H9 (cell line): Measurements from ENCODE around the gene PTPN23. TPM values are rescaled to one million over a fixed set of nuclear protein-coding genes. Genes with fewer than 3 reads are reported as not detected.

Experiments used
- DNase-seq: peaks from one replicate; pipeline ENCODE4 v3.0.0-alpha.2; 2017
- H2AFZ ChIP-seq: one replicate; pipeline ENCODE4 v1.6.1; 2013; ENCODE audit warnings: mild to moderate bottlenecking, low read length, control low read depth, moderate library complexity
- H2AK5ac ChIP-seq: 2 replicates; pipeline ENCODE4 v1.6.1; 2013; ENCODE audit warnings: low read length, control low read depth, mixed read lengths; ENCODE audit not compliant: insufficient read length
- H2BK120ac ChIP-seq: one replicate; pipeline ENCODE4 v1.6.1; 2013; ENCODE audit warnings: low read depth, mild to moderate bottlenecking, low read length, control low read depth, inconsistent platforms; ENCODE audit not compliant: poor library complexity, severe bottlenecking
- H2BK12ac ChIP-seq: 2 replicates; pipeline ENCODE4 v1.6.1; 2013; ENCODE audit warnings: low read length, control low read depth, mixed read lengths, low read depth; ENCODE audit not compliant: insufficient read length
- H2BK15ac ChIP-seq: 2 replicates; pipeline ENCODE4 v1.6.1; 2013; ENCODE audit warnings: low read depth, low read length, control low read depth
- H2BK20ac ChIP-seq: one replicate; pipeline ENCODE4 v1.6.1; 2013; ENCODE audit warnings: low read depth, mild to moderate bottlenecking, low read length, control low read depth, inconsistent platforms; ENCODE audit not compliant: poor library complexity, severe bottlenecking
- H2BK5ac ChIP-seq: 2 replicates; pipeline ENCODE4 v1.6.1; 2013; ENCODE audit warnings: low read length, control low read depth, mixed read lengths; ENCODE audit not compliant: insufficient read length
- H3K14ac ChIP-seq: 2 replicates; pipeline ENCODE4 v1.6.1; 2013; ENCODE audit warnings: low read length, control low read depth; ENCODE audit not compliant: insufficient read depth
- H3K18ac ChIP-seq: 2 replicates; pipeline ENCODE4 v1.6.1; 2013; ENCODE audit warnings: low read depth, mild to moderate bottlenecking, mixed read lengths, low read length, control low read depth; ENCODE audit not compliant: insufficient read length
- H3K23ac ChIP-seq: 2 replicates; pipeline ENCODE4 v1.6.1; 2013; ENCODE audit warnings: low read length, control low read depth, mixed read lengths, low read depth; ENCODE audit not compliant: insufficient read length
- H3K23me2 ChIP-seq: 2 replicates; pipeline ENCODE4 v1.6.1; 2013; ENCODE audit warnings: low read depth, mild to moderate bottlenecking, mixed read lengths, low read length, control low read depth; ENCODE audit not compliant: insufficient read length, poor library complexity, severe bottlenecking
- H3K27ac ChIP-seq: 2 replicates; pipeline ENCODE4 v1.5.1; 2013; ENCODE audit warnings: low read length, control low read depth, mixed read lengths, low read depth; ENCODE audit not compliant: insufficient read length
- H3K27me3 ChIP-seq: 2 replicates; pipeline ENCODE4 v1.6.1; 2013; ENCODE audit warnings: low read length, control low read depth, inconsistent platforms; ENCODE audit not compliant: insufficient read depth
- H3K4ac ChIP-seq: 2 replicates; pipeline ENCODE4 v1.6.1; 2013; ENCODE audit warnings: low read depth, mild to moderate bottlenecking, control low read depth, inconsistent platforms, low read length, moderate library complexity
- H3K4me1 ChIP-seq: 2 replicates; pipeline ENCODE4 v1.6.1; 2013; ENCODE audit warnings: low read length, control low read depth, inconsistent platforms; ENCODE audit not compliant: insufficient read depth
- H3K4me2 ChIP-seq: 2 replicates; pipeline ENCODE4 v1.6.1; 2013; ENCODE audit warnings: low read length, control low read depth, mixed read lengths; ENCODE audit not compliant: insufficient read length, insufficient read depth
- H3K56ac ChIP-seq: 2 replicates; pipeline ENCODE4 v1.6.1; 2013; ENCODE audit warnings: low read depth, mild to moderate bottlenecking, mixed read lengths, low read length, control low read depth; ENCODE audit not compliant: insufficient read length
- H3K79me1 ChIP-seq: 2 replicates; pipeline ENCODE4 v1.6.1; 2013; ENCODE audit warnings: low read depth, mild to moderate bottlenecking, moderate library complexity, low read length, control low read depth, inconsistent platforms; ENCODE audit not compliant: insufficient read depth, poor library complexity, severe bottlenecking
- H3K79me2 ChIP-seq: 2 replicates; pipeline ENCODE4 v1.6.1; 2013; ENCODE audit warnings: low read length, control low read depth, inconsistent platforms; ENCODE audit not compliant: insufficient read depth
- H3K9ac ChIP-seq: 2 replicates; pipeline ENCODE4 v1.6.1; 2013; ENCODE audit warnings: low read length, control low read depth, mixed read lengths; ENCODE audit not compliant: insufficient read length; ENCODE audit errors: extremely low read depth
- H3K9me3 ChIP-seq: one replicate; pipeline ENCODE4 v1.6.1; 2013; ENCODE audit warnings: low read depth, low read length, inconsistent platforms; ENCODE audit not compliant: control insufficient read depth
- H3T11ph ChIP-seq: one replicate; pipeline ENCODE4 v1.6.1; 2013; ENCODE audit warnings: mild to moderate bottlenecking, low read length, control low read depth, inconsistent platforms
- H4K20me1 ChIP-seq: one replicate; pipeline ENCODE4 v1.6.1; 2013; ENCODE audit not compliant: control insufficient read depth, insufficient read length, insufficient read depth
- H4K5ac ChIP-seq: 2 replicates; pipeline ENCODE4 v1.6.1; 2013; ENCODE audit warnings: low read depth, mild to moderate bottlenecking, mixed read lengths, low read length, control low read depth; ENCODE audit not compliant: insufficient read length
- H4K8ac ChIP-seq: replicated peaks from 2 replicates; pipeline ENCODE4 v1.6.1; 2013; ENCODE audit warnings: low read length, control low read depth, mixed read lengths, low read depth; ENCODE audit not compliant: insufficient read length
- H4K91ac ChIP-seq: 2 replicates; pipeline ENCODE4 v1.6.1; 2013; ENCODE audit warnings: low read depth, mild to moderate bottlenecking, moderate library complexity, mixed read lengths, low read length, control low read depth; ENCODE audit not compliant: insufficient read length
- H3K27ac Mint-ChIP-seq, 3 experiments: 2 replicates in 2 of 3; 3 replicates in 1 of 3; pipeline ENCODE4 v1.8.0; 2020 to 2021; ENCODE audit warnings: mixed read lengths in 3 of 3, mild to moderate bottlenecking in 1 of 3, moderate library complexity in 1 of 3
- H3K27me3 Mint-ChIP-seq: 2 replicates; pipeline ENCODE4 v1.8.0; 2021; ENCODE audit warnings: low read depth, mild to moderate bottlenecking, moderate library complexity, mixed read lengths
- H3K36me3 Mint-ChIP-seq, 3 experiments: 2 replicates in 2 of 3; 3 replicates in 1 of 3; pipeline ENCODE4 v1.8.0; 2020 to 2021; ENCODE audit warnings: low read depth in 3 of 3, mixed read lengths in 3 of 3; ENCODE audit not compliant: insufficient read depth in 1 of 3
- H3K4me1 Mint-ChIP-seq, 2 experiments: 2 replicates each; pipeline ENCODE4 v1.8.0; 2020; ENCODE audit warnings: mixed read lengths in 2 of 2
- H3K4me3 Mint-ChIP-seq, 2 experiments: 2 replicates in 1 of 2; 3 replicates in 1 of 2; pipeline ENCODE4 v1.8.0; 2020 to 2021; ENCODE audit warnings: mild to moderate bottlenecking in 2 of 2, mixed read lengths in 2 of 2, moderate library complexity in 1 of 2
- H3K9me3 Mint-ChIP-seq, 2 experiments: 2 replicates in 1 of 2; 3 replicates in 1 of 2; pipeline ENCODE4 v1.8.0; 2020; ENCODE audit warnings: mild to moderate bottlenecking in 2 of 2, mixed read lengths in 2 of 2, moderate library complexity in 1 of 2
- CTCF ChIP-seq: fragments of 200-600 bp; sonication (generic); conservative IDR thresholded peaks from 3 replicates; pipeline ENCODE4 v1.8.0; 2021; ENCODE audit warnings: antibody characterized with exemption, mild to moderate bottlenecking
- WGBS: extraction: QIAGEN DNeasy Blood & Tissue Kit; methylation state at CpG from one replicate; pipeline ENCODE4 v1.1.7; 2013; ENCODE audit warnings: missing lambda C conversion rate, low lambda C conversion rate, mixed read lengths; ENCODE audit not compliant: insufficient read length; ENCODE audit errors: extremely low coverage; 5-methylcytosine and 5-hydroxymethylcytosine counted together
- total RNA-seq: library from RNA; stranded (reverse); gene quantifications from 2 replicates; pipeline ENCODE4 v1.2.1, GENCODE V29; 2021

PTPN23 gene
- total RNA-seq, 1 experiment from 2014 or later = 42.2 TPM

GRCh38 chr3:47429476-47430270 lies 48.9 kb downstream of the PTPN23 start:
- Histone ChIP-seq H3T11ph (no peak overlapping the region), H3K4me2 (no peak overlapping the region), H3K4ac (no peak overlapping the region), H3K4me1 (no peaks in the 10 kb centered on the region), H3K18ac (no peak overlapping the region), H4K8ac (no peak overlapping the region), H3K79me2 (no peaks in the 10 kb centered on the region), H4K91ac (no peak overlapping the region), H3K27me3 (no peaks in the 10 kb centered on the region; the same call in 1 of the 2 replicates), H3K9ac (no peak overlapping the region), H2BK15ac (no peak overlapping the region), H4K20me1 (no peaks in the 10 kb centered on the region), H2BK20ac (no peak overlapping the region), H2BK12ac (no peak overlapping the region), H2BK120ac (no peak overlapping the region), H3K14ac (no peak overlapping the region), H3K23me2 (no peaks in the 10 kb centered on the region), H2BK5ac (no peak overlapping the region), H3K56ac (no peak overlapping the region), H2AK5ac (no peak overlapping the region), H3K79me1 (no peaks in the 10 kb centered on the region), H4K5ac (no peak overlapping the region), H2AFZ (no peak overlapping the region), H3K9me3 (no peaks in the 10 kb centered on the region), H3K23ac (no peak overlapping the region), H3K27ac (no peak overlapping the region)
- peak; percentile 7 for DNase-seq
- TF ChIP-seq CTCF = no peak
- H3K36me3 Mint-ChIP-seq = peaks cover 30 to 57% (median 43%) of the 10 kb centered on the region in 3 experiments
- WGBS = no CpG with 5 or more reads among the region's 9 CpGs
- peaks cover 10 to 14% of the 10 kb centered on the region in 2 experiments for H3K4me1 Mint-ChIP-seq
- no peaks in the 10 kb centered on the region for H3K9me3 Mint-ChIP-seq
- H3K27ac Mint-ChIP-seq = 0 out of 7 replicates have a peak overlapping the region, but pooled peaks of 1 of the 3 experiments have one; percentile 55
- H3K4me3 Mint-ChIP-seq = no peak overlapping the region
- H3K27me3 Mint-ChIP-seq = no peaks in the 10 kb centered on the region
